Esophagus (tissue), 2 donors: ENCODE measurements around the gene OR7D4. TPM values are rescaled to one million over a fixed set of nuclear protein-coding genes. Genes with fewer than 3 reads are reported as not detected.
"Not testable (repeated sequence)": the region's sequence is repeated elsewhere in the genome, so short reads cannot be mapped to it uniquely, and the experiment has no call there.

Experiments used
- H3K27ac ChIP-seq, 2 donors: one replicate each; pipeline ENCODE4 v1.5.1; 2013; ENCODE audit warnings: low read depth in 2 of 2, mild to moderate bottlenecking in 2 of 2, inconsistent platforms in 1 of 2, low read length in 1 of 2, moderate library complexity in 1 of 2
- H3K27me3 ChIP-seq, 2 donors: one replicate each; pipeline ENCODE4 v1.6.1; 2013; ENCODE audit warnings: low read length in 2 of 2, control low read depth in 1 of 2, mild to moderate bottlenecking in 1 of 2; ENCODE audit not compliant: insufficient read depth in 2 of 2, control insufficient read depth in 1 of 2
- H3K36me3 ChIP-seq, 2 donors: one replicate each; pipeline ENCODE4 v1.6.1; 2013; ENCODE audit warnings: low read length in 1 of 2; ENCODE audit not compliant: control insufficient read depth in 2 of 2, insufficient read depth in 2 of 2
- H3K4me1 ChIP-seq, 2 donors: one replicate each; pipeline ENCODE4 v1.6.1; 2013; ENCODE audit warnings: low read length in 1 of 2; ENCODE audit not compliant: control insufficient read depth in 2 of 2, insufficient read depth in 2 of 2
- H3K4me3 ChIP-seq, 2 donors: one replicate each; pipeline ENCODE4 v1.5.1; 2013; ENCODE audit warnings: low read length in 2 of 2, mild to moderate bottlenecking in 2 of 2, low read depth in 1 of 2, moderate library complexity in 1 of 2
- H3K9me3 ChIP-seq, 2 donors: one replicate each; pipeline ENCODE4 v1.6.1; 2013; ENCODE audit warnings: mild to moderate bottlenecking in 2 of 2, low read depth in 1 of 2, low read length in 1 of 2, moderate library complexity in 1 of 2; ENCODE audit not compliant: control insufficient read depth in 2 of 2, insufficient read depth in 1 of 2
- WGBS, 2 donors: extraction: QIAGEN DNeasy Blood & Tissue Kit; methylation state at CpG; one replicate each; pipeline ENCODE4 v1.1.7; 2013; 5-methylcytosine and 5-hydroxymethylcytosine counted together
- polyA plus RNA-seq, 2 donors: library from polyadenylated mRNA; stranded (reverse); fragments of 200-250 nt; gene quantifications; one replicate each; pipeline ENCODE4 v1.2.3, GENCODE V29; 2013
- donor health status: healthy with polysubstance abuse.
- donor health status: Bipolar disorder and iron deficiency.

OR7D4 gene
- polyA plus RNA-seq: not detected

GRCh38 chr19:9219489-9219888 is at the start of gene OR7D4:
OR7D4 (minus strand) TSS chr19:9219589; CDS start chr19:9214837, 4,752 bp downstream.
- no peaks in the 10 kb centered on the region for H3K4me1 ChIP-seq
- no peak within 1 kb of the TSS for H3K4me3 ChIP-seq
- 72 to 74% methylated on average over 3 of the region's 3 CpGs for WGBS, 2 donors

GRCh38 chr19:9251236-9251635 is 31.8 kb upstream of the OR7D4 start:
- 76 to 78% methylated on average over 5 of the region's 5 CpGs for WGBS, 2 donors
- no peaks in the 10 kb centered on the region for H3K36me3 ChIP-seq
- no peaks in the 10 kb centered on the region for H3K4me1 ChIP-seq
- no peaks in the 10 kb centered on the region for H3K27me3 ChIP-seq
- H3K27ac ChIP-seq: no peak overlapping the region
- no peak overlapping the region for H3K4me3 ChIP-seq
- H3K9me3 ChIP-seq: peaks cover 0 to 4% of the 10 kb centered on the region in 2 donors

More at GRCh38 chr19:9219489-9219888, at the start of gene OR7D4:
- Histone ChIP-seq H3K9me3 (peaks cover 0 to 3% of the 10 kb centered on the region in 2 donors), H3K27ac (no peak within 1 kb of the TSS), H3K36me3 (no peaks in the 10 kb centered on the region), H3K27me3 (peaks cover 0 to 2% of the 10 kb centered on the region in 2 donors)

GRCh38 chr19:9250630-9251029 is 31.2 kb upstream of the OR7D4 start, which contains the start of gene OR7E24:
OR7E24 (plus strand) TSS chr19:9250930; CDS start chr19:9251044, 114 bp downstream.
- 73 to 82% methylated on average over 1 of the region's 1 CpG for WGBS, 2 donors
- peaks cover 0 to 2% of the 10 kb centered on the region in 2 donors for H3K9me3 ChIP-seq
- no peak within 1 kb of the TSS for H3K27ac ChIP-seq
- H3K4me1 ChIP-seq: no peaks in the 10 kb centered on the region
- H3K4me3 ChIP-seq: no peak within 1 kb of the TSS
- H3K27me3 ChIP-seq: no peaks in the 10 kb centered on the region
- H3K36me3 ChIP-seq: no peaks in the 10 kb centered on the region

GRCh38 chr19:9205501-9206113 is 13.8 kb downstream of the OR7D4 start:
- H3K9me3 ChIP-seq: no peaks in the 10 kb centered on the region
- no peaks in the 10 kb centered on the region for H3K4me1 ChIP-seq
- 32 to 36% methylated on average over 13 of the region's 13 CpGs for WGBS, 2 donors

GRCh38 chr19:9198044-9198443 is 21.3 kb downstream of the OR7D4 start:
- H3K4me1 ChIP-seq: not testable (repeated sequence)
- 80 to 85% methylated on average over 2 of the region's 2 CpGs for WGBS, 2 donors

More at GRCh38 chr19:9205501-9206113, 13.8 kb downstream of the OR7D4 start:
- Histone ChIP-seq H3K27me3 (no peaks in the 10 kb centered on the region), H3K27ac (no peak overlapping the region), H3K4me3 (no peak overlapping the region), H3K36me3 (no peaks in the 10 kb centered on the region)

GRCh38 chr19:9189535-9189934 is 29.9 kb downstream of the OR7D4 start:
- WGBS, 2 donors: 64 to 80% methylated on average over 7 of the region's 7 CpGs
- no peak overlapping the region for H3K4me3 ChIP-seq
- no peaks in the 10 kb centered on the region for H3K9me3 ChIP-seq
- H3K4me1 ChIP-seq: no peaks in the 10 kb centered on the region
- no peaks in the 10 kb centered on the region for H3K27me3 ChIP-seq
- H3K36me3 ChIP-seq: no peaks in the 10 kb centered on the region
- no peak overlapping the region for H3K27ac ChIP-seq

More at GRCh38 chr19:9198044-9198443, 21.3 kb downstream of the OR7D4 start:
- not testable (repeated sequence) for H3K4me3 ChIP-seq, H3K27me3 ChIP-seq, H3K9me3 ChIP-seq, H3K36me3 ChIP-seq, H3K27ac ChIP-seq

- Histone ChIP-seq H3K27ac (no peak overlapping the region), H3K27me3 (no peaks in the 10 kb centered on the region), H3K4me3 (no peak overlapping the region), H3K9me3 (no peaks in the 10 kb centered on the region), H3K4me1 (no peaks in the 10 kb centered on the region), H3K36me3 (no peaks in the 10 kb centered on the region)
- 67 to 87% methylated on average over 6 of the region's 6 CpGs for WGBS, 2 donors
Observed at GRCh38 chr19:9187191-9187590, 32.2 kb downstream of the OR7D4 start.

GRCh38 chr19:9183000-9183399 is 36.4 kb downstream of the OR7D4 start:
- WGBS, 2 donors: 89 to 95% methylated on average over 17 of the region's 17 CpGs
- H3K4me1 ChIP-seq: no peaks in the 10 kb centered on the region

GRCh38 chr19:9178901-9179300 is 40.5 kb downstream of the OR7D4 start, which contains the start of gene OR7D2:
OR7D2 (plus strand) TSS chr19:9178979; CDS start chr19:9185782, 6,803 bp downstream.
- H3K36me3 ChIP-seq: no peaks in the 10 kb centered on the region
- WGBS, 2 donors: 64 to 74% methylated on average over 4 of the region's 4 CpGs
- no peak within 1 kb of the TSS for H3K27ac ChIP-seq
- H3K4me3 ChIP-seq: no peak within 1 kb of the TSS
- H3K27me3 ChIP-seq: no peaks in the 10 kb centered on the region
- H3K9me3 ChIP-seq: no peaks in the 10 kb centered on the region
- H3K4me1 ChIP-seq: no peaks in the 10 kb centered on the region

More at GRCh38 chr19:9183000-9183399, 36.4 kb downstream of the OR7D4 start:
- H3K4me3 ChIP-seq: no peak overlapping the region
- H3K27me3 ChIP-seq: no peaks in the 10 kb centered on the region
- H3K36me3 ChIP-seq: no peaks in the 10 kb centered on the region
- H3K27ac ChIP-seq: no peak overlapping the region
- H3K9me3 ChIP-seq: no peaks in the 10 kb centered on the region

GRCh38 chr19:9175326-9175725 is 44.1 kb downstream of the OR7D4 start:
- 94% methylated on average over 5 of the region's 5 CpGs for WGBS, 2 donors
- no peaks in the 10 kb centered on the region for H3K4me1 ChIP-seq
- no peaks in the 10 kb centered on the region for H3K36me3 ChIP-seq
- no peaks in the 10 kb centered on the region for H3K27me3 ChIP-seq
- H3K4me3 ChIP-seq: no peak overlapping the region
- no peaks in the 10 kb centered on the region for H3K9me3 ChIP-seq
- H3K27ac ChIP-seq: no peak overlapping the region
